Measurements from ENCODE around the gene C1GALT1C1L.
"Not testable (repeated sequence)": the region's sequence is repeated elsewhere in the genome, so short reads cannot be mapped to it uniquely, and the experiment has no call there.

Gene C1GALT1C1L

GRCh38 chr2:43653506-43653905 lies 22.7 kb downstream of the C1GALT1C1L start:
- DNase-seq (ENCODE audit: low read depth), result no peak

DNA sequence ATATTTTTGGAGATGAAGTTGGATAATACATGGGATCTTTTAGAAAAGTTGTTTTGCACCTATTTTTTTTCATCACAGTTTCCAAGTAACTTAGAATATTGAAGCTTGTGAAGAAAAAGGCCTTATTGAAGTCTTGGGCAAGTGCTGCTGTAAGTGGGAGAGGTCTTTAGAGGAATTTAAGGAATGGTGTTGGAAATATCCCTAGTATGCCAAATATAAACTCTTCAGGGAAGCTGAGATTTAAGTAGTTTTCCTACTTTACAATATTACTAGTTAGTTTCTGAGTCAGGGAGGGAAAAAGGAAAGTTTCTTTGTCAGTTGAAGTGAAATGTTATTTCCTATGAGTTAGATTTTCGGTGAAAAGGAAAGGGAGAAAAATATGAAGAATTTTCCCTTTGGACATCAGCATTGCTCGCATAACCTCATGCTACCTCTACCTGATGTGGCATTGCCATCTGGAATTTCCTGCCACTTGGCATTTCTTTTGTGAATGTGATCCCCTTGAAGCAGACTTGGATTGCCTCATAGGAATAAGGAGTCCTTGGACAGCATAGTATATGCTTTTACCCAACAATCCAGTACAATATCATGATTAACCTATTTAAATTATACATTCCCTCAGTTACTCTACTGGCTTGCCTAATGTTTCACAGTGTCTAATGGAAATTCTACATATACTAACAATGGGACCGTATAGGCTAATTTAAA lies 27.1 kb downstream of the C1GALT1C1L start:
- no peak for DNase-seq (ENCODE audit: low read depth)

DNA sequence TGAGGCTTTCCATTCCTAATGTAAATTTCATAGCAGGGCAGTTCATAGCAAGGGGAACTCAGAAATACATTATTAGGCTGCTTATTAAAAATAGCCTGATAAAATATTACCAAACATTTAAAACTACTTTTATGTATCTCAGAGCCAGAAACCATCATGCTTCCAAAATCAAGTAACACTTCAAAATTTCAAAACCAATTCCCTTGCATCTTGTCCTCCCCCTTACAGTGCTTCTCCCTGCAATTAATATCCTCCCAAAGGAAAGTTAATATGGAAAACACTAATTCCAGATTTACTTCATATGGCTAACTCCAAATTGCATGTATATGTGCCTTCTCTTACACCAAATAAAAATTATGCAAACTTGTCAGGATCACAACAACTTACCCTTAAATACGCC lies 32.5 kb downstream of the C1GALT1C1L start:
- no peak for DNase-seq (ENCODE audit: low read depth)

GRCh38 chr2:43642363-43642762 lies 33.9 kb downstream of the C1GALT1C1L start:
- no peak for DNase-seq (ENCODE audit: low read depth)

- DNase-seq (ENCODE audit: low read depth), result peak; percentile 80
Measured at GRCh38 chr2:43637030-43637803, 39.0 kb downstream of the C1GALT1C1L start, which contains the start of gene PLEKHH2. PLEKHH2 (plus strand) TSS chr2:43637260; CDS start chr2:43644674, 7,414 bp downstream.

DNA sequence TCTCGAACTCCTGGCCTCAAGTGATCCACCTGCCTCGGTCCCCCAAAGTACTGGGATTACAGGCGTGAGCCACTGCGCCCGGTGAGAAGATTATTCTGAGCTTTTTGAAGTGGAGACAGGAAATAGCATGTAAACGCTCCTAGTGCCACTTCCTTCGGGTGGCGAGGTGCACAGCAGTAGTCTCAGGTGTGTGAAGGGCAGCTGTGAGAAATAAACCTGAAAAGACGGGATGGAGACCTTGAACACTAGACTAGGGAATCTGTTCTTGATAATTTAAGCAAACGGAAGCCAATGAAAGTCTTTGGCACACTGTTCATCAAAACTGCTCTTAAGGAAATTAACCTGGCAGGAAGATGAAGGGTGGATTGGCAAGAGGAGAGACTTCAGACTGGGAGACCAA lies 39.6 kb downstream of the C1GALT1C1L start:
- no peak for DNase-seq (ENCODE audit: low read depth)

DNA sequence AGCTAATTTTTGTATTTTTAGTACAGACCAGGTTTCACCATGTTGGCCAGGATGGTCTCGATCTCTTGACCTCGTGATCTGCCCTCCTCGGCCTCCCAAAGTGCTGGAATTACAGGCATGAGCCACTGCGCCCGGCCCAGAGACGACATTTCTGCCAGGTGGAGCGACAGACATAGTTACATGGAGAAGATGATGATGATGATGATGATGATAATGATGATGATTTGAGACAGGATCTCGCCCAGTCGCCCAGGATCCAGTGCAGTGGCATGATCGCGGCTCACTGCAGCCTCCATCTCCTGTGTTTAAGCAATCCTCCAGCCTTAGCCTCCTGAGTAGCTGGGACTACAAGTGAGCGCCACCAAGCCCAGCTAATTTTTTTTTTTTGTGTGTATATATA lies 40.1 kb downstream of the C1GALT1C1L start:
- not testable (repeated sequence) for DNase-seq (ENCODE audit: low read depth)

- peak; percentile 90 for DNase-seq (ENCODE audit: low read depth)
Measured at GRCh38 chr2:43634604-43635306, 41.5 kb downstream of the C1GALT1C1L start.

- DNase-seq (ENCODE audit: low read depth), result no peak
Measured at GRCh38 chr2:43631618-43632317, 44.5 kb downstream of the C1GALT1C1L start.
